GM21367 (cell line): ENCODE measurements around the gene SUPT4H1.
"Not testable (repeated sequence)": the region's sequence is repeated elsewhere in the genome, so short reads cannot be mapped to it uniquely, and the experiment has no call there.

Source experiments
- ATAC-seq: cut with Tn5 transposase; IDR thresholded peaks from one replicate; pipeline ENCODE4 v1.9.1; 2021; ENCODE audit not compliant: unreplicated experiment

SUPT4H1 gene

DNA sequence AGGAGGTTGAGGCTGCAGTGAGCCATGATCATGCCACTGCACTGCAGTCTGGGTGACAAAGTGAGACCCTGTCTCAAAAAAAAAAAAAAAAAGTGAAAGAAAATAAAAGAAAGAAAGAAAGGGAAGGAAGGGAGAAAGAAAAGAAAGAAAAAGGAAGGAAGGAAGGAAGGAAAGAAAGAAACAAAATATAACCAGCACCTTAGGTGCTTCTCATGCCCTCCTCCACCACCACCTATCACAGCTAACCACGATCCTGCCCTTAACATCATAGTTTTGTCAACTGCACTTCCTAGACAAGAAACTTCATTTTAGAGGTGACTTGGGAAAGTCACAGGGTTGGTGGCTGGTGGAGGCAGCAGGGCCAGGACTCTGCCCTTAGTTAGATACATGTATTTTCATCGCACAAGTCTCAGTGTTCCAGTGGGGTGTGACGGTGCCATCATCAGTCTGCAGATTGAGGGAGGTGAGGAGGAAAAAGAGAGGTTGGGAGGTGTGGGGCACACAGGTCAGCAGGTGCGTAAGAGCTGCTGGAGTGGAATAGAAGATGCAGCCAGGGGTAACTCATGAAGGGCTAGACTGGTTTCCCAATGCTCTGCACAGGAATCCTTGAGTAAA is 10.0 kb downstream of the SUPT4H1 start:
- ATAC-seq = no peak

DNA sequence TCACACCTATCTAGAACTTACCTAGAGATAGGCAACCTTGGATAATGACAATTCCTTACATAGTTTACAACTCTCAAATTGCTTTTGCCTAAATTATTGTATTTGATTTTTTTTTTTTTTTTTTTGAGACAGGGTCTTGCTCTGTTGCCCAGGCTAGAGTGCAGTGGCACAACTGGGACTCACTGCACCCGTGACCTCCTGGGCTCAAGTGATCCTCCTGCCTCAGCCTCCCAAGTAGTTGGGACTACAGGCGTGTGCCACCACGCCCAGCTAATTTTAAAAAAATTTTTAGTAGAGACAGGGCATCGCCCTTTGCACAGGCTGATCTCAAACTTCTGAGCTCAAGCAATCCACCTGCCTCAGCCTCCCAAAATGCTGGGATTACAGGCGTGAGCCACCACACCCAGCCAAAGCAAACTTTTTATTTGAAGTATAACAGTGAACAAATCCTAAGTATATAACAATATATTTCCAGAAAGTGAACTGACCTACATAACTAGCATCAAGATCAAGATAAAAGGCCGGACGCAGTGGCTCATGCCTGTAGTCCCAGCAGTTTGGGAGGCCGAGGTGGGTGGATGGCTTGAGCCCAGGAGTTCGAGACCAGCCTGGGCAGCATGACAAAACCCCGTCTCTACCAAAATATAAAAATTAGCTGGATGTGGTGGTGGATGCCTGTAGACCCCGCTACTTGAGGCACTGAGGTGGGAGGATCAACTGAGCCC is 10.7 kb downstream of the SUPT4H1 start:
- not testable (repeated sequence) for ATAC-seq

- no peak for ATAC-seq
These were observed 11.6 kb downstream of the SUPT4H1 start for GRCh38 chr17:58340405-58340876.

DNA sequence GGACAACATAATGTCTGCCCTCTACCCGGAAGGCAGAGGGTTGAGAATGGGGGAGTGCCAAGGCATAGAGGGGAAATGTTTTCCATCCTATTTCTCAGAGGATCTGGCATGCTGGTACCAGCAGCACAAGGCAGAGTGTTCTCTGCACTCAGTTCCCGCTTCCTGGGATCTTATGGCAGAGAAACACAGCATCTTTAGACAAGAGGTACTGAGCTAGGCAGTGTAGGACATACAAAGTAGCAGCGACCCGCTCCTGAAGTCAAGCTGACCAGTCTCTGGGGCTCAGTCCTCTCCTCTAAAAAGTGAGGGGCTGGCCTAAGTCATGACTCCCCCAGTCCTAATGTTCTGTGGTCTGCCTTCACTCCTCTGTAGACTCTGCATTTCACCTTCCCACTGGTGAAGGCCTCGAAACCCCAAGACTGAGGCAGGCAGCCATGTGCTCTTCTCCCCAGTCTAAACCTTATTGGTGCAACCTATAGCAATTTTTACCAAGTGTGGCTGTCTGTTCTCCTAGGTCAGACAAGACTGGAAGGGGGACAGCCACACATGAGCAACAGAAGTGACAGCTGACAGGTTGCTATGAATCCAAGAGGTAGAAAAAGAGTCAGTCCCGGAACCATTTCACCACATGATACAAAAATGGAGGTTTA is 12.1 kb downstream of the SUPT4H1 start:
- ATAC-seq = no peak

- no peak for ATAC-seq
These were observed 12.9 kb downstream of the SUPT4H1 start for GRCh38 chr17:58338841-58339754.

GRCh38 chr17:58338454-58338840 is 13.6 kb downstream of the SUPT4H1 start:
- ATAC-seq = peak; percentile 2

GRCh38 chr17:58337600-58338453 is 14.2 kb downstream of the SUPT4H1 start:
- peak; percentile 34 for ATAC-seq

GRCh38 chr17:58337210-58337599 is 14.8 kb downstream of the SUPT4H1 start:
- ATAC-seq = no peak

DNA sequence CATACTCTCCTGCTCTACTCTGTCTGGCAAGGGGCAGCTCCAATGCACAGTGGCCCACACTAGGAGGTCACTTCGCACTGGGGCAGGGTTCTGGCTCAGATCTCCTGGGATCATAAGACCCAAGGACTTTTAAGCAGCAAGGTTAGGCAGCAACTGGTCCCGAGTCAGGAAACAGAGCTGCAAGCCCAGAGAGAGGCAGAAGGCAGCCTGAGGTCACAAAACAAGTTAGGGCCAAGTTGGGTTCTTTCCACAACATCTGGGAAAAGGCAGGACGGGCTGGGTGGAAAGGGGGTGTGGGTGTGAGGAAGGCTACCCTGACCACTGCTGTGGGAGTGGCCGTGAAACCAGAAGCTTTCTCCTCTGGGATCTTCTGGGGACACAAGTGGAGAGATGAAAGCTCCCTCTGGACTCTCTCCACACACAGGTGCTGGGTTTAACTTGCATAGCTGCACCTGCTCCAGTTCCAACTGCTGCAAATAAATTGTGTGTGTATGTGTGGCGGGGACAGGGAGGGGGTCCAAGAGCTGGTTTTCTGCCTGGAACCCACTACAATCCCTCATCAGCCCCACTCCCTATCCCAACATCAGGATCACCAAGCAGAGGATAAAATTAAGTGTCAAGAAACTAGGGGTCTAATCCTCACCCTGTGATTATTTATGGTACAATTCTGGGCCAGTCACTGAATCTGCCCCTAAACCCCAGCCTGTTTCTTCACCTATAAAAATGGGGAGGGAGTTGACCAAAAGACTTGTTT is 15.4 kb downstream of the SUPT4H1 start:
- ATAC-seq = no peak

GRCh38 chr17:58335779-58336455 is 16.1 kb downstream of the SUPT4H1 start:
- ATAC-seq = no peak

- ATAC-seq = no peak
These were observed 16.8 kb downstream of the SUPT4H1 start for GRCh38 chr17:58335061-58335731.

- no peak for ATAC-seq
These were observed 17.3 kb downstream of the SUPT4H1 start for GRCh38 chr17:58334661-58335060.

GRCh38 chr17:58334256-58334655 is 17.7 kb downstream of the SUPT4H1 start:
- ATAC-seq = no peak

DNA sequence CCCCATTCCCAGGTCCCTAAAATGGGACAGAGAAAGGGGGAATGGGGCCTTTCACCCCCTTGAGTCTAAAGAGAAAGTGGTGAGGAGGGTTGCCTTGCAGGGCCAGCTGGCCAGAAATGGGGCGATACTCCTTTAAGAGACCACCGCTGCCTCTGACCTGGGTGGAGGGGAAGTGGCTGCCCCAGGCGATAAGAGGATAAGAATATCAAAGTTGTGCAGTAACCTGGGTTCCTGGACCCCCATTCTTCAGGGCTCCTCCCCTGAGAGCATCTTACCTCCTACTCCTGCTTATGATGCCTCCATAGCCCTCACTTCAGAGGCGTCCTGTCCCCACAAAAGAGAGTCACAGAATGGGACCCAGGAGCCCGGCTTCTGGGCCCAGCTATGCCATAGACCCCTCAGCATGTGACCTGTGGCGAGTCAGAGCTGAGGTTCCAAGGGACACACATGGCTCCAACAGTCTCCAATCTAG is 18.2 kb downstream of the SUPT4H1 start:
- no peak for ATAC-seq

DNA sequence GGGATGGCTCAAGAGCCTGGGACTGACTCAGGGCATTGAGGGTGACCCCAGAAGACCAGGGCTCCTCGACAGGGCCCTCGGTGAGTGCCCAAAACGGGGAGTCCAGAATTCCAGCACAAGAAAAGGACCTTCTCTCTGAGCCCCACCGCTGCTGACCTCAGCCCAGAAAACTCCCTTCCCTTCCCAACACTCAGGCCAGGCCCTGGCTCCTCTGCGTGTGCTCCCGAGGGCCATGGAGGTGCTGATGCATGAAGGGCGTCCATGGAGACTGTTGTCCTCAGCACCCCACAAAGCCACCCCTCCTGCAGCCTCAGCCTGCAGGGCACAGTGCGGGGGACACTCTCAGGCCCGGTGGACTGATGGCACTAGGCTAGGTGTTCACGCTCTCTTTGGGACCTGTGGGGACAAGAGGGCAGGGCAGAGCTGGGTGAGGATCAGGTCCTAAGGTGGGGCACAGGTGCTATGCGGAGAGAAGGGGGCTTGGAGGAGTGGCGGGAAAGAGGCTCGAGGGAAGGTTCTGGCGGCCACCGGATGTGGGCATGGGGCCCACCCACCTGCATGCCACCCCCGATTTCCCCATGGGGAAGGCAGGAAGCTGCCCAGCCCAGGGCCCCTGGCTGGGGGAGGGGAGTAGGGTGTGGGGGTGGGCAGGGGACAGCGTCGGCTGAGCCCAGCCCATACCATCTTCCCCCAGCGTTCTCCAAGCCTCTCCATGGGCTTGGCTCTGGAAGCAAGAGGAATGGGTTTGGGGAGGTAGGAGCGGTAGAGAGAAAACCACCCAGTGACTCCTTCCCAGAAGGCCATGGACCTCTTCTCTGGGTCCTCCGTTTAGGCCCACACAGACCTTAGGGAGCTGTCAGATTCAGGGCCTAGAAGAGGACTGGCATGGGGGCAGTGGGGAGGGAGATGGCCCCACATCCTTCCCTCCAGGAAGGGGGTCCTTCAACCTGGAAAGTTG is 18.9 kb downstream of the SUPT4H1 start:
- ATAC-seq = no peak

DNA sequence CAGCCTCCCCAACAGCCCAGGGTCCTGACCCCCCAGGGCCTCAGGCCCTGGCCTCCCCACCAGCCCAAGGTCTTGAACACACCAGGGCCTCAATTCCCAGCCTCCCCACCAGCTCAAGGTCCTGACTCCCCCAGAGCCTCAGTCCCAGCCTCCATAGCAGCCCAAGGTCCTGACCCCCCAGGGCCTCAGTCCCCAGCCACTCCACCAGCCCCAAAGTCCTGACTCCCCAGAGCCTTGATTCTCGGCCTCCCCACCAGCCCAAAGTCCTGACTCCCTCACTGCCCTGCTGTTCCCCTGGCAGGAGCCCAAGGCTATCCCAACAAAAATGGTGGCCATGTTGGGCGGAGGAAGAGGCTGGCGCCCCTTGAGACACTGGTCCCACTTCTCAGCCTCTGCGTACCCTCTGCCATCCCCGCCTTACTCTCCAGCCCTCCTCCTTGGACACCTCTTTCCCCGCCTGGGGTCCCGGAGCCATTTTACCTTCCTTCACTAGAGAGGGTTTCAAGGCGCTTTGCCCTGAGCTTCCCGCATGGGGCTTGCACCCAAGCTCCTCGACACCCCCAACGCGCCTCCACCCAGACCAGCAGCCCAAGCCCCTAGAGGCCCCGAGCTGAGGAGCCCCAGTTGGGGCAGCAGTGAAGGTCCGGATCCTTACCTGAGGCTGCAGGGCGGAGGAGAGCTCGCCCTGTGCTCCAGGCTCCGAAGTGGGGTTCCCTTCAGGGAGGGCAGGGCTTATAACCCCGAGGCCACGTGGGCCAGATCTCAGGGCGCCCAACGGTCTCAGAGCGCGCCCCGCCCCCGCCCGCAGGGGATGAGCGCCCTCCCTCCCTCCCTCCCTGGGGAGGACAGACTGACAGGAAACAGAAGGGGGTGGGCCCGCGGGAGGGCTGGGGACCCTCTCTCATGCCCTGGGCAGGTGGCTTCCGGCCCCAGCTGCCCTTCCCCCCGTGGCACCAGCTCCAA is 19.9 kb downstream of the SUPT4H1 start:
- ATAC-seq = no peak
